ENCODE data around the gene GPD1.

GRCh38 chr12:50149311-50149710 lies 45.5 kb downstream of the GPD1 start:
- TF ChIP-seq POLR2A (IDR thresholded peaks at IDR 0.05; ENCODE audit: extremely low read depth, insufficient read length) (no peak), CTCF (IDR thresholded peaks at IDR 0.05; ENCODE audit: low read depth, low read length) (no peak)

All from NB4 (cell line).